HG03457 (cell line): ENCODE results near the gene FAM53B.

Experiments
- ATAC-seq: cut with Tn5 transposase; IDR thresholded peaks from one replicate; pipeline ENCODE4 v1.9.1; 2021; ENCODE audit warnings: moderate number of reproducible peaks; ENCODE audit not compliant: unreplicated experiment

FAM53B gene

DNA sequence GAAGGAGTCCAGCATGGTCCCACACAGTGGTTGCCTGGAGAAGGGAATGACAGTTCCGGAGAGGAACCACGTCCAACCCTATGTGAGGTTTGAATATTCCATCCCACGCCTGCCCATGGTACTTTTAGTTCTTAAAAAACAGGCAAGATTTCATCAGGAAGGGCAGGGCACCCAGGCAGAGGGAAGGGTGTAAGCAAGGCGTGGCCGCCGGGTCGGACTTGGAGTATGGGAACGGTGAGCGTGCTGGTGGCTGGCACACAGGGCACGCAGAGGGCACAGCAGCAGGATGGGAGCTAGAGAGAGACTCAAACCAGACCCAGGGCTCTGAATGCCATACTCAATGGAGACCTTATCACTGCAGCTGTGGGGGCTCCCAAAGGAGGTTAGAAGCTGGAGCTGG, 34.3 kb downstream of the FAM53B start:
- no peak for ATAC-seq

DNA sequence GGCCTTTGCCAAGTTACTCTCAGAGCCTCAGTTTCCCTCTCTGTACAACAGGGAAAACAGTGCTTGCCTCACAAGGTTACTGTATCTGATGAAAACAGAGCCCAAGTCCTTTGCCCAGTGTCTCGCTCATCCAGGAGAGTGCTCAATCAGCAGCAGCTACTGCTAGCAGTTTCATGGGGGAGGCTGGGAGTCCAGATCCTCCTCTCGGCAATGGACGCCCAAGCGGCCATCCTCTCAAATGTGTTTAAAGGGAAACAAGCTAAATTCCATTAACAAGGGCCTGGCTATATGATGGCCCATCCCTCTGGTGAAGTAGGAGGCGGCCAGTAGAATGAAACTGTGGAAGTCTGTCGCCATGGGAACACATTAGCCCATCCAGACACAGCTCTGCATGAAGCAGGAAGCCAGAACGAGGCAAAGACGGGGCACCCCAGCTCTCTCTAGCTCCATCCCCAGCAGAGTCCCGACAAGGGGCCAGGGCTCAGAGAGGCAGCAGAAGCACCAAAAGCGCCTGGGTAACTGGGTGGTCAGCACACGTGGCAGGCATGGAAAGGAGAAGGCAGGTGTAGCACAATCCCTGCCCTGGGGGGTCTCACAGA, 35.2 kb downstream of the FAM53B start:
- no peak for ATAC-seq

DNA sequence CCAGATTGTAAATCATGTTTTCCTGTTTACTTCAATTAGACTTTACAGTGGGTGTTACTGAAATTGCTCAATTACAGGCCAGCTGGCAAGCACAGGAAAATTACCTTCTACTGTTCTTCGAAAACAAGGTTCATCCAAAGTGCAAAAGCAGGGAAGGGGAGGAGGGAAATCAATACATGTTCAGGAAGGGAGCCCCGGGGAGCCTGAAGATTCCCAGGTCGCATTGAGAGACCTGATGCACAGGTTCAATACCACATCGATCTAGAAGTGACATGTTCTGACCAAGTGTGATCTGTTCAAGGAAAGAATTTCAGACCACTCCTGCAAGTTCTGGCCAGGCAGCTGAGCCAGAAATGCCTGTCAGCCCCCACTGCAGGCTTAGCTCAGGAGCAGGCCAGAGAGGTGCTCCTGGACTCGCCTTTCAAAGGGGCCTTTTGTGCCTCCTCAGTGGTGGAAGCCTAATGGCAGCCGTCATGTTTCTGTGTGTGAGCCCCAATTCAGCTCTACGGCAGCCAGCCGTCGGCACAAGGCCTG, 35.9 kb downstream of the FAM53B start:
- ATAC-seq = no peak

DNA sequence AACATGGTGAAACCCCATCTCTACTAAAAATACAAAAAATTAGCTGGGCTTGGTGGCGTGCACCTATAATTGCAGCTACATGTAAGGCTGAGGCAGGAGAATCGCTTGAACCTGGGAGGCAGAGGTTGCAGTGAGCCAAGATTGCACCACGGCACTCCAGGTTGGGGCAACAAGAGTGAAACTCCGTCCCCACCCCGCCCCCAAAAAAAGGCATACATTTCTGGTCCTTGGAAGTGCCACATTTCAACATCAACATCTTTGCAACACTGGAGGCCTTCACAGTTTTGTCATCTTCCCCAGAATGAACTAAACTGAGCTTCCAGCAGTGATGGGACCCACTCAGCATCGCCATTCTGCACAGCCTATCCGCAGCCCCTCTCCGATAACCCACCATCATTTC, 36.6 kb downstream of the FAM53B start:
- no peak for ATAC-seq

DNA sequence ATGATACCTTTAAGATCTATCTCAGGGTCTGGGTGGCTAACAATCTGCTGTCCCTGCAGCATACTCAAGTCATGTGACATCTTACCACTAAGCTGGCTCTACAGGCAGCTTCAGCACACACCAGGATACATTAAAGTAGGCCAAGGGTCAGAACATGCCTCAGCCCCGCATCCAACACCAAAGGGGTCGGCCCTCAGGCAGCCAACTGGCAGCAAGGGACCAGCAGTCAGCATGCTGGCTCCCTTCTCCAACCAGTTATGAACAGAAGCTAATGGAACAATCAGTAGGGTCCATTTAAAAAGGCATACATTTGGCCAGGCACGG, 37.1 kb downstream of the FAM53B start:
- no peak for ATAC-seq

DNA sequence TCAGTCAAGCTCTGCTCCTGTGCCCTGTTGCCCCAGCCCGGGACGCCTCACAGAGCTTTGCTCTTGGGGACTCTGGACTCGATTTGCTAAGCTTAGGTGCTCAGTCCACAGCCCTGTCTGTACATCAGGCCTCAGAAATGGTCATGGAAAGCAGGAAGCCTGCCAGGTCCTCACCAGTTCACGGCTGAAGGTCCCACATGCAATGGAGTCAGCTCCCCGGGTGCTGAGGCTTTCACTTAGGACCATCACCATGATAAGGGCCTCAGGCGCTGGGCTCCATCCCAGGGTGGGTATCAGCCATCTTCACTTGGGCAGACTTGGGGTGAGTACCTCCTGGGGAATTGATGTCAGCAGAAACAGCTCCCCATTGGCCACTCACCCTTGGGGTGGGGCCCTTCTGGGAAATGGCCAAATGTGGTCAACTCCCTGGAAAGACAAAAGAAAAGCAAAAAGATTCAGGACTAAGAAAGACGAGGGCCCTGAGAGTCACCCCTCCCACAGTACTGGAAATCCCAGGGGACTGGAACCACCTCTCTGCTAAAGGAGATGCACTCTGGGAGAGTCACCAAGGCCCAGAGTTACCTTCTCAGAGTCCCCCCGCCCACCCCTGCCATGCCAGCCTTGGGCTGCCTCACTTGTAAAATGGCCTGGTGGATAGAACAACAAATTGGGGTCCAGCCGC, 37.6 kb downstream of the FAM53B start:
- no peak for ATAC-seq

DNA sequence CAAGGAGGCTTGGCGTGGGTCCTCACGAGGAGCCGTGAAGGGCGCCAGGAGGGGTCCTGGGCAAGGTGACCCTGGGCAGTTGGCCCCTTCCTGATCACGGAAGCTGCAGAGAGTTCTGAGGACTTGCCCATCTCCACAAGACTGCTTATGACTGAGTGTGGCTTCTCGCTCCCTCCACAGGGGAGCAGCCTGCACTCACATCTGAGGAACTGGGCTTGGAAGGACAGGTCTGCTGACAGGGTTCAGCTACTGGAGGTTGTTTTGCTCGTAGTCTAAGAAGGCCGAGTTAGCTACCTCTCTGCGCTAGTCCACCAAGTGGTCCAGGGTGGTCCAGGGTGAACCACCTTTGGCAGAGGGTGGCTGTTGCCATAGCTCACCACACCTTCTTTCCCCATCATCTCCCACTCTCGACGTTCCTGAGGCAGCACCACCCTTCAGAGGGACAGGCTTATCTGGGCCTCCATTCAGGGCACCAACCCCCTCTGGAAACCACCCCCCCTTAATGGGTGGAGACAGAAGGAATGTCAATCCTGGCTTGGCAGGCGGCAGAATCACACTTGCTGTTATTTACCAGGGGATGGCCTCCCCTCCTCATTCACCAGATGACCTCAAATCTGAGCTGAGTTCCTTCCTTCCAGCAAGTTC, 38.2 kb downstream of the FAM53B start:
- no peak for ATAC-seq

DNA sequence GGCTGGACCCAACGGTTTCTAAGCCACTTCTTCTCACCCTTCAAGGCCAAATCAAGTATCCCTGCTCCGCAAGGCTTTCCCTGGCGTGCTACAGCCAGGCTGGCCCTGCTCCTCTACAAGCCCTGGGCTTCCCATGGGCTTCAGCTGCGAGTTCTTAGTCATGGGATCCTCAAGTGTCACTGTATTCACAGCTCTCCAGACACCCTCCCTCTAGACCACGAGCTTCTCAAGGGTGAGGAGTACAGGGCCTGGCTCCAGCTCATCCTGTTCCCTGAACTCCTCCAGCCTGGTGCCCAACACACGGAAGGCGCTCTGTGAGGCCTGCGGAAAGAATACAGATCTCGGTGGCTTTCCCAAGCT, 38.8 kb downstream of the FAM53B start:
- ATAC-seq = no peak

DNA sequence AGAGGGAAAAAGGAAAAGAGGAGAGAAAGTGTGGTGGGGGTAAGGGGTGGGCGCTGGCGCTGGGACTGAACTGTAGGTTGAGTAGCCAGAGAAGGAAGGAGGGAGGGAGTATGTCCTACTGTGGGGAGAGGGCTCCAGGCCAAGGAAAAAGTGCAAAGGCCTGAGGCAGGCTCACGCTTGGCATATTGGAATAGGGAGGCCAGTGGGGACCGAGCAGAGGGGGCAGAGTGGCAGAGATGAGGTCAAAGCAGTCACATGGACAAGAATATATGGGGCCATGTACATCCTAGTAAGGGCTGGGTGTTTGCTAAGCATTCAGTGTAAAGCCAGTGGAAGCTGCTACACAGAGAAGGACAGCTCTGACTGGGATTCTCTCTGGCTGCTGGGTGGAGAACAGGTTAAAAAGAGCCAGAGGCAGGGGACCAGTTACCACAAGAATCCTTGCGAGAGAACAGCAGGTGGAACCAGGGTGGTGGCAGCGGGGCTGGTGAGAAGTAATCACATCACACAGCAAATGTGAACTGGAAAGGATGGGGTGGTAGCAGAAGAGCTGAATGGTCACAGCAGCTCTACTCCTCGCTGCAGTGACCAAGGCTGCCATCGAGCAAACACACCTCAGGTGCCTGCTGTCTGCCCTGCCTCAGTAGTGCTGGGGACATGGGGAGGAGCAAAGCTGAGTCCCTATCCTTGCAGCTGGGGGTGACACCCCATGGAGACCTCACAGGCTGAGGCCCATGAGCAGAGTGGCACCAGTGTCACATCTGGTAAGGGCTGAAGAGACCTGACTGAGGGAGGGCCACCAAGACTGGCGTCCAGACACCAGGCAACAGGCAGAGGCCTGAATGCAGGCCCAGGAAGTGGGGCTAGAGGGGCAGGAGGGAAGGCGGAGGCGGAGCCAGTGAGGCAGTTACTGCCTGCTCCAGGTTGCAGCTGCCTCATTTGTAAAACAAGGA, 39.5 kb downstream of the FAM53B start:
- no peak for ATAC-seq

DNA sequence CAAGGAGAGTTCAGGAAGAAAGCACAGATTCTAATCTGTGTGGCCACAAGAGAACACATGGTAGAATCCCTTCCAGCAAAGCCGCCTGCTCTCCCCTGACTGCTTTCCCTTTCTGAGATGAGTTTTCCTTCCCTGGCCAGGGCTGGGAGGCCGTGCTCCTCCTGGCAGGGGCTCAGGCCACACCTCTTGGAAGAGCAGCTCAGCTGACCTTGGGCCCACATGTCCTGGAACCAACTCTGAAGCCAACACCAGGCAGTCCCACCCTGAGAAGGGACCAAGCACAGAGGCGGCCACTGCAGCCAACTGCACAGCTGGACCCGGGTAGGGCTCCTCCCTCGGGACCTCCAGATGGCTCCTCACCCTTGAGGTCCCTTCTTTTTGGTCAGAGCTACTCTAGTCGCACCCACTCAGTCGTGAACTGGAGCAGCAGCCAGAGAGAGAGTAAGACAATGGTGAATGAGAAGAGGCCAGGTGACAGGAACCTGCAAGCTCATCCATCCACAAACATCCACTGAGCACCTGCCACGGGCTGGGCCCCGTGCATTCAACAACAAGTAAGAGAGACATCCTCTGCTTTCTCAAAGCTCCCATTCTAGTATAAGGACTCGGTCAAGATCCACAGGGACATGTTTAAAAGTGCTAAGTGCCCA, 40.3 kb downstream of the FAM53B start:
- no peak for ATAC-seq

DNA sequence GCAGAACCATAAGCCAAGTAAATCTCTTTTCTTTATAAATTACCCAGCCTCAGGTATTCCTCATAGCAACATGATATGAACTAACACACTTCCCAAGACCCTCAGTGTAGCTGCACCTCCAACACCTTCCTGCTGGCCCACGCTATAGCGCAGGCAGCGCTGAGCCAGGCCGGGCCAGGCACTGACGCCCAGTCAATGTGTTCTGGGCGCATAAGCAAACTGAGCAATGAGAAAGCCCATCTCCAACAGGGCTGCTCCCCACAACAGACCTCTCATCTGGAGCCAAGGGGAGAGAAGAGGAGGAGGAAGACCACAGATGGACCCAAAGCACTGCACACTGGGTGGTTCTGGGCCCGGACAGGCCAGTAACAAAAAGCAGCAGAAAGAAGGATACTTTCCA, 40.8 kb downstream of the FAM53B start:
- ATAC-seq = no peak

DNA sequence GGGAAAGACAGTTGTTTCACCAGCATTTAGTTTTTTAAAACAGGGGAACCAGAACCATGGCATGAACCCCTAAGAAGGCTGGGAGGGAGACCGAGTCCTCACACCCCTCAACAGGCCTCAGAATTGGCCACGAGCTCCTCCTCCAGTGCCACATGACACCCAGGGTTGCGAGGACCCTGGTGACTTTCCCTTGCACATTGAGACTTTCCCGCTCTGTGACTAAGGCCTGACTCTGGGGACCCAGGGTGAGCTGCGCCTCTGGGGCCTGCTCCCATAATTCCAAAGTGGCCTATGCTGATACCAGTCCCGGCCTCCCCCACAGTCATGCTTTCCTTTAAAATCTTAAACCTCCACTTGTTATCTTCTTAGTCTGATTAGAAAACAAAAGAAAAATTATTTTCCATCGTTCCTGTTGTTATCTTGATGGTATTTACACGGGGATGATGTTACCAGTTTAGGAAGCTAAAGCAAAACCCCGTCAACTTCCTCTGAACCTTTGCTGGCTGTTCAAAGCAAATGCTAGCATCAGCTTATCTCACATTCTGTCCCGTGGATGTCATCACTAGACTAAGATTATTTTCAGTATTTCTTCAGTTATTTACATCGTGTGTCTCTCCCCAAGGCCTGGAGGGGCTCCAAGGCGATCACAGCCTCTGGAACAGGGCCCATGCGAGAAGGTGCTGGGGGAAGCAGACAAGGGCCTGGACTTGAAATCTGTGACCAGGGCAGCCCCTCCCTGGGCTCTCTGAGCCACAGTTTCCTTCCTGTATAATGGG, 42.1 kb downstream of the FAM53B start:
- no peak for ATAC-seq

DNA sequence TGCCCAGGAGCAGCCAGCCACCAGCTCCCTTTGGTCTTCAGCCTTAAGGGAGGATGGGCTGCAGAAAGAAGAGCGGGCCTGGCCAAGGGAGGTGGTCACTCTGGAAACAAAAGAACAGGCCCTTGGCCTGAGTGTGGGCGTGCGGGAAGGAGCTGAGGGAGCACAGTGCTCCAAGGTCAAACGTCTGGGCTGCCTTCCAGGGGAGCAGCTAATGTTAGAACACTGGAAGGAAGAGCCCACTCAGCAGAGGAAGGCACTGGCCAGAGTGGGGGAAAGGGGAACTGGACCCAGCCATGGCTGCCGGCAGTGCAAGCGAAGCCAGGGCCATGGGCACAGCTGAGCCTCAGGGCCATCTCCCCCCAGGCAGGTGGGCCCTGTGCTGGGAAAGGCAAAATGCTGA, 42.7 kb downstream of the FAM53B start:
- no peak for ATAC-seq

DNA sequence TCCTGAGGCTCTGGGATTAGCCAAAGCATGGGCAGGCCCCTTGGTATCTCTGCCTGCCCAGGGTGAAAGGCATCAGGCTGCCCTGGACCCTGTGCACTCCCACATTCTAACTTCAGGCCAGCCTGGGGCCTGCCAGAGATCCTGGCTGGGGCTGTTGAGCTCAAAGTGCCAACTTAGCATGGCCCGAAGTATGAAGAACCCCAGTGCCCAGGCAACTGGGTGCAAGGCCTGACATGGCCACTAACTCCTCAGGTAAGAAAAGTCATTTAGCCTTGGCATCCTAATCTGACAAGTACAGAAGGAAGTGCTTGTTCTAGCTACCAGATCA, 43.2 kb downstream of the FAM53B start:
- ATAC-seq = no peak

DNA sequence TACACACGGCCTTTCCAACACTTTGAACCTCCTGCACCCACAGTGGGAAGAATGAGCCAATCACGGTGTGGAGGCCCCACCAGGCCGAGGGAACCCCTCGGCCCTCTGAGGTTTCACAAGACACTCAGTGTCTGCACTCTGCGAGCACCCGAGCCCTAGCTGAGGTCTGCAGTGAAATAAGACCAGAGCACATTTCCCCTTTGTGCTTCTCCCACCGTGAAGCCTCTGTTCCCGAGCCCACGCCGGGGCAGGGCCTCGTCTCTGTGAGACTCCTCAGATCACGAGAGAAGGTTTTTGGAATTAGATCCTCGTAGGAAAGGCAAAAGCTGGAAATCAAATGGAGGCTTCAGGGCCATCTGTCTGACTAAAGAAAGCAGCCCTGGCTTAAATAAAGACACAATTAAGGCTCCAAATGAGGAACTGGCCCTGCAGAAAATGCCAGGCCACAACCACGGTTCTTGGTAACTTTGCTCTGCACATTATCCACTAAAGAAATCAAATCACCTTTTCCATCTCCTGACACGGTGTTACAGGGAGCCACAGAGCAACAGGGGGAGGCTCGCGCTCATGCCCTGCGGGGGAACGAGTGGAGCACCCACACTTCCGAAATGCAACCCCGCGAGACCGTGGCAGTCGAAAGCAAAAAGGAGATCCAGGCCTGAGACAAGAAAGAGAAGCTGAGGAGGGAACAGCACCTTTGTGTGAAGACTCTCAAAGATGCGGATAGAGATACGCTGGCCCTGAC, 43.7 kb downstream of the FAM53B start:
- no peak for ATAC-seq

DNA sequence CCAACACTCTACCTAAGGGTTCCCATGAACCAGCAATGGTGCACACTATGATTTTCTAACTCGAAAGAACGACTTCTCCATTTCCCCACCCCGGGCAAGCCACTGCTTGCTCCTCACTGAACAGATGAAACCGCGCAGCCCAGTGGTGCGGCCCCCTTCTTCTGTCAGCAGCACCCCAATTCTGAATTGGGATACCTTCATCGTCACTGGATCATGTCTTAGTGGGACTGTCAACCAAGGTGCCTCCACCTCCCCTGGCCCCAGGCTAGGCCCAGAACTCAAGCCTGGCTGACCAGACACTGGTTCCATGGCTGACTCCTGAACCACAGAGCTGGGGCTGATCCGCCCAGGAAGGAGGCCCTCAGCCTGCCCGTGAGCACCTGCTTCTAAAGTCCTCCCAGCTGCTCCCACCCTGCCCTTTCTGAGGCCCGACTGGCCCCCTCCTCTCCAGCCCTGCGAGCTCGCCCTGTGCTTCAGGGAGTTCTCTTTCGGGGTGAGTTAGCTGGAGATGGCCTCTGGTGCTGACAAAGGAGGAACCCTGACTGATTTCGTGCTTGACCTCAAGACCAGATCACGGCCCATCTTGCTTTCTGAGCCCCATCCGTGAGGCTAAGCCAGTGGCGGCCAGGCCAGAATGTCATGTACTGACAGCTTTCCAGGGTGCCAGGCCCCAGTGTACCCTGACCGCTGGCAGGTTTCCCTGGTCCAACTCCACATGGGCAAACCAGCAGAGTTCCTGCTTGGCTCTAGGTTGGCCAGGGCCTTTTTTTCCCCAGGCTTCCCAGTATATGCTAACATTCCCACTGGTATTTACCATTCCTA, 44.5 kb downstream of the FAM53B start:
- ATAC-seq = no peak

DNA sequence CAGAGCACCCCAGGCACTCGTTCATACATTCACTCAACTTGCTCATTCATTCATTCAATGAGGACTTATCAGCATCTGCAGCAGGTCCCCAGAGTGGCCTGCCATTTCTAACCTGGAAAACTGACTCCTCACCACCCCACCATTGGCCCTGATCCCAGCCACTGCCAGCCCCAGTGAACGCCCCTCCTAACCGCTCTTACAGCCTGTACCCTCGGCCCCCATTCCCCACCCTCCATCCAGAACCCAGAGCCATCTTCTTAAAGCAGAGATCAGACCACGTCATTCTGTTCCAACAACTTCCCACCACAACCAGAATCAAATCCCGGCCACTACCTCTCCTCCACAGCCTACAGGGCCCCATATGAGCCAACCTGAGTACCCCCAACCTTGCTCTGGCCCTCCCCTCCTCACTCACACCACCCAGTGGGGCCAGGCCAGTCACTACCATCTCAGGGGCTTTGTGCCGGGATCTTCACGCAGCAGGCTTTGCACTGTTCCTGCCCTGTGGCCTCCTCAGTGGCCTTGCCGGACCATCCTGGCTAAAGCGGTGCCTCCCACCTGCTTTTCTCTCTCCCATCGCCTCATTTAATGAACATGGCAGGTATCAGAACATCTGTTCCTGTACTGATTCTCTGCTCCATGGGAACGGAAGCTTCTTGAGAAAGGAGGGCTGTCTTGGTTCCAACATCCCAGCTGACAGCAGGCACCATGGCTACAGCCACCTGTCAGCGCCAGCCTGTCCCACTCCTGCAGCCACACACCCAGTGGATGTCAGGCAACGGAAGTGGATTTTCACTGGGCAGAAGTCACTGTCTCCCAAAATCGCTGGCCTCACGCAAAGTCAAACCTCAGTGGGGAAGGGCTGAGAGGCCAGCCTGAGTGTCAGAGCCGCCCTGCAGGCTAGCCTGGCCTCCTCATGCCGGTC, 45.4 kb downstream of the FAM53B start:
- no peak for ATAC-seq
